Spleen (tissue), 7 donors: Measurements from ENCODE around the gene AKAP6.

Experiments
- POLR2A ChIP-seq, 3 donors: fragments of 450-650 bp; IDR thresholded peaks; one replicate each; pipeline ENCODE4 v1.5.1; 2017; ENCODE audit warnings: antibody characterized with exemption in 3 of 3, mild to moderate bottlenecking in 1 of 3
- POLR2AphosphoS5 ChIP-seq, 3 donors: sonication (generic); formaldehyde crosslinking; IDR thresholded peaks; one replicate each; pipeline ENCODE4 v1.5.1; 2017; ENCODE audit warnings: antibody characterized with exemption in 3 of 3
- TF ChIP-seq, protein P1 (sequence below), 11 experiments: fragments of 200-600 bp in 7 of 11; fragments of 450-650 bp in 4 of 11; sonication (generic) in 4 of 11; IDR thresholded peaks in 8 of 11; conservative IDR thresholded peaks in 3 of 11; 1 replicate in 7 of 11; 2 replicates in 4 of 11; pipeline versions ENCODE4 v1.4.0 to v1.8.0; 2016 to 2021; ENCODE audit warnings: antibody characterized with exemption in 11 of 11, inconsistent platforms in 4 of 11, mild to moderate bottlenecking in 1 of 11
- donor health status: DM: no; HTN: no; CAD: no; lungs with moderate emphysema.
- donor health status: DM: no; HTN: no; CAD: no.
- donor health status: DM: no; HTN: no; CAD: no.

DNA sequence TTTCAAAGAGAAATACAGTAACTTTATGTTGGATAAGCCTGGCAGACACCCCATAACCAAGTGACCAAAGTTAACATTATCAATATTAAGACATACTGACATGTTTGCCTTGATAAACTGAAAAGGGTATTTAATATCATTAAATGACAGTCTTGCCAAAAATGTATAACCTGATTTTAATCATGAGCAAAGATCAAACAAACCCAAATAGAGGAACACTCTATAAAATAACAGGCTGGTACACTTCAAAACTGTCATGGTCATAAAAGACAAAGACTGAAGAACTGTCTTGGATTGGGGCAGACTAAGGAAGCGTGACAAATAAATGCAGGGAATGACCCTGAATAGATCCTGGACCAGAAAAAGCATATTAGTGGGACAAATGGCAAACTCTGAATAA lies 64.0 kb downstream of the AKAP6 start:
- TF ChIP-seq, protein P1, sequence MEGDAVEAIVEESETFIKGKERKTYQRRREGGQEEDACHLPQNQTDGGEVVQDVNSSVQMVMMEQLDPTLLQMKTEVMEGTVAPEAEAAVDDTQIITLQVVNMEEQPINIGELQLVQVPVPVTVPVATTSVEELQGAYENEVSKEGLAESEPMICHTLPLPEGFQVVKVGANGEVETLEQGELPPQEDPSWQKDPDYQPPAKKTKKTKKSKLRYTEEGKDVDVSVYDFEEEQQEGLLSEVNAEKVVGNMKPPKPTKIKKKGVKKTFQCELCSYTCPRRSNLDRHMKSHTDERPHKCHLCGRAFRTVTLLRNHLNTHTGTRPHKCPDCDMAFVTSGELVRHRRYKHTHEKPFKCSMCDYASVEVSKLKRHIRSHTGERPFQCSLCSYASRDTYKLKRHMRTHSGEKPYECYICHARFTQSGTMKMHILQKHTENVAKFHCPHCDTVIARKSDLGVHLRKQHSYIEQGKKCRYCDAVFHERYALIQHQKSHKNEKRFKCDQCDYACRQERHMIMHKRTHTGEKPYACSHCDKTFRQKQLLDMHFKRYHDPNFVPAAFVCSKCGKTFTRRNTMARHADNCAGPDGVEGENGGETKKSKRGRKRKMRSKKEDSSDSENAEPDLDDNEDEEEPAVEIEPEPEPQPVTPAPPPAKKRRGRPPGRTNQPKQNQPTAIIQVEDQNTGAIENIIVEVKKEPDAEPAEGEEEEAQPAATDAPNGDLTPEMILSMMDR (IDR thresholded peaks at IDR 0.05 in 8 of 11, conservative IDR thresholded peaks at IDR 0.05 in 3 of 11): no peak
- TF ChIP-seq POLR2A (IDR thresholded peaks at IDR 0.05) (no peak), POLR2AphosphoS5 (IDR thresholded peaks at IDR 0.05) (no peak)
